Astrocyte of the cerebellum (primary cell): Measurements from ENCODE around the gene BRAT1.
"Not testable (repeated sequence)": the region's sequence is repeated elsewhere in the genome, so short reads cannot be mapped to it uniquely, and the experiment has no call there.

Source experiments
- DNase-seq: peaks from one replicate; pipeline ENCODE4 v3.0.0-alpha.2; 2011; ENCODE audit warnings: low read depth
- H3K4me3 ChIP-seq: 2 replicates; pipeline ENCODE4 v1.5.1; 2011; ENCODE audit warnings: mild to moderate bottlenecking, low read depth, low read length, moderate library complexity
- in situ Hi-C: cut with HindIII; loops from 2 replicates; pipeline ENCODE4 v1.10.0; 2017; ENCODE audit warnings: low sequenced_read_pairs
- TF ChIP-seq, protein P1 (sequence below): IDR thresholded peaks from 2 replicates; pipeline ENCODE4 v1.5.1; 2012; ENCODE audit warnings: low read length, low read depth, moderate library complexity, mild to moderate bottlenecking; ENCODE audit errors: missing control alignments

BRAT1 gene

DNA sequence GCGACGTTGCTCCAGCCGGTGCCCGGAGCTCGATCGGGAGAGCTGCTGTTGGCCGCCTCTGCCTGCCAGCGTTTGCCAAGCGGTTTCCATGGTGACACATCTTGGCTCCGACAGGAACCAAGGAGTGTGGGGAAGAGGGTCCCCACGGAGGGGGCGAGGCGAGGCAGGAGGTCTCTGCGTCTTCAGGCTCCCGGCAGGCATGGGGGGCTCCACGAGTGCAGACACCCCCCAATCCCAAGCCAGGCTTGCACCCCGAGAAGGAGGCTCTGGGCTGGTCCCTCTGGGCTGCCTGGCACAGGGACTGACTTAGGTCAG, 23.6 kb downstream of the BRAT1 start:
- DNase-seq, H3K4me3 ChIP-seq, in situ Hi-C loops: not testable (repeated sequence)

DNA sequence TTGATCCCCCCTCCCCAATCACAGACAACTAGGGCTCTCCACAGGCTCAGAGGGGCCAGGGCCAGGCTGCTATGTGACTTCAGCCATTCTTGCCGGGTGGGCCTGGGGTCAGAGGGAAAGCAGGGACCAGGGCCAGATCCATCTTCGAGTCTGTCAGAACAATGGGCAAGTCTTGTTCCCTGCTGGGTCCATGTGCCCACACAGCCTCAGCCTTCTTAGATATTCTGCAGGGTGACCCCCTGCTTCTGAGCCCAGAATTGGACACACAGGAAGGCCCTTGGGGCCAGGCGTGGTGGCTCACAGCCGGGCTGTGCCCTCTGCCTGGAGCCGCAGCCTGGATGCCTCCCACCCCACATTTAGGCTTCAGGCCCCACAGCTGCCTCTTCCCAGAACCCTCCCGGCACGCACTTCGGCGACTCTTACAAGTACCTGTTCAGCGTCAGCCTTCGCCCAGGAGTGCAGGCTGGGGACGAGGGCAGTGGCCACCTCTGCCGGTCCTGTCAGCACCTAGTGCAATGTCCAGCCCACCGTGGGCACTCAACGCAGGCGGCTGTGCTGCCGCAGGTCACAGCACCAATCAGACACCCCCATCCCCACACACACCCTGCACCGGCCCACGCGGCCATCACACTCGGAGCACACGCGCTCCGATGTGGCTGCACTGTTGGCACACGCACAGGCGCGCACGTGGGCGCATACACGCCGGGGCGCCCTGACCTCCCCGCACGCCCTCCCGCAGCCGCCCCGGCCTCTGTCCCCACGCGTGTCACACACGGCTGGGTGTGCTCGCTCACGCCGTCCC, 24.1 kb downstream of the BRAT1 start:
- DNase-seq, in situ Hi-C loops, H3K4me3 ChIP-seq: not testable (repeated sequence)

DNA sequence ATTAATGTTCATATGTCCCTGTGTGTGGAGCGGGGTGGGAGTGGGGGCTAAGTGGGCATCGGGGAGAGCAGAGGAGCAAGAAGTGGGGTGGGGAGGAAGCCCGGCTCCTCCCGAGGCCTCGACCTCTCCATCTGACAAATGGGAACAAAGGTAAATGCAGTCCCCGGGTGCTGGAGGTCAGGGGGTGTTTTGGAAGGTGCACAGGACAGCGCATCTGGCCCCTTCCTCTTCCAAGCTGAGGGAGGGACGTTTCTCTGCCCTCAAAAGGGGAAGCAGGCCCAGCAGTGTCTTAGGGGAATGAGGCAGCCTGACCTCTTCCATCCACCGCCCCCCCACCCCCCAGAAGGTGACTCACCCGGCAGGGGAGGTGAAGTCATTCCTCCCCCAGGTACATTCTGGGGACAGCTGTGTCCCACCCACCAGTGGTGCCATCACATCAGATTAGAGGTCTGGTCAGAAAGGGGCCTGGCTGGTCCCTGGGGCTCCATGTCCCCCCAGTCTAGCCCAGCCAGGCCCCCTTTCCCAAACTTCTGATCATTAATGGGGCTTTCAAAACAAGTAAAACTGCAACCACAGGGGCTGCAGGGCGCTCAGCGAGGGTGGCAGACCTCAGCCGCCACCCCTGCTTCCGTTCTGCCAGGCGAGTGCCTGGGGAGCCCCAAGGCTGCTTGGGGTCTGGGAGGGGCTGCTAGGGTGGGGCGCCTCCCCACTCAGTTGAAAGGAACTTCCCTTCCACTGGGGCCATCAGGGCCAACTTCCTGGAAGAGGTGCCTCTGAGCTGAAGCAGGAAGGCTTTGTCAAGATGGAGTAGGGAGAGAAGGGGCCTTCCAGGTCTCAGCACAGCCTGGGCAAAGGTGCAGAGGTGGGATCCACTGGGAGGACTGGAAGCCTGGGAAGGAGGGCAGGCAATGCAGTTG, 25.0 kb downstream of the BRAT1 start:
- H3K4me3 ChIP-seq: no peak overlapping the region
- DNase-seq: no peak
- in situ Hi-C loops: no loop called here
- TF ChIP-seq, protein P1, sequence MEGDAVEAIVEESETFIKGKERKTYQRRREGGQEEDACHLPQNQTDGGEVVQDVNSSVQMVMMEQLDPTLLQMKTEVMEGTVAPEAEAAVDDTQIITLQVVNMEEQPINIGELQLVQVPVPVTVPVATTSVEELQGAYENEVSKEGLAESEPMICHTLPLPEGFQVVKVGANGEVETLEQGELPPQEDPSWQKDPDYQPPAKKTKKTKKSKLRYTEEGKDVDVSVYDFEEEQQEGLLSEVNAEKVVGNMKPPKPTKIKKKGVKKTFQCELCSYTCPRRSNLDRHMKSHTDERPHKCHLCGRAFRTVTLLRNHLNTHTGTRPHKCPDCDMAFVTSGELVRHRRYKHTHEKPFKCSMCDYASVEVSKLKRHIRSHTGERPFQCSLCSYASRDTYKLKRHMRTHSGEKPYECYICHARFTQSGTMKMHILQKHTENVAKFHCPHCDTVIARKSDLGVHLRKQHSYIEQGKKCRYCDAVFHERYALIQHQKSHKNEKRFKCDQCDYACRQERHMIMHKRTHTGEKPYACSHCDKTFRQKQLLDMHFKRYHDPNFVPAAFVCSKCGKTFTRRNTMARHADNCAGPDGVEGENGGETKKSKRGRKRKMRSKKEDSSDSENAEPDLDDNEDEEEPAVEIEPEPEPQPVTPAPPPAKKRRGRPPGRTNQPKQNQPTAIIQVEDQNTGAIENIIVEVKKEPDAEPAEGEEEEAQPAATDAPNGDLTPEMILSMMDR: no peak

DNA sequence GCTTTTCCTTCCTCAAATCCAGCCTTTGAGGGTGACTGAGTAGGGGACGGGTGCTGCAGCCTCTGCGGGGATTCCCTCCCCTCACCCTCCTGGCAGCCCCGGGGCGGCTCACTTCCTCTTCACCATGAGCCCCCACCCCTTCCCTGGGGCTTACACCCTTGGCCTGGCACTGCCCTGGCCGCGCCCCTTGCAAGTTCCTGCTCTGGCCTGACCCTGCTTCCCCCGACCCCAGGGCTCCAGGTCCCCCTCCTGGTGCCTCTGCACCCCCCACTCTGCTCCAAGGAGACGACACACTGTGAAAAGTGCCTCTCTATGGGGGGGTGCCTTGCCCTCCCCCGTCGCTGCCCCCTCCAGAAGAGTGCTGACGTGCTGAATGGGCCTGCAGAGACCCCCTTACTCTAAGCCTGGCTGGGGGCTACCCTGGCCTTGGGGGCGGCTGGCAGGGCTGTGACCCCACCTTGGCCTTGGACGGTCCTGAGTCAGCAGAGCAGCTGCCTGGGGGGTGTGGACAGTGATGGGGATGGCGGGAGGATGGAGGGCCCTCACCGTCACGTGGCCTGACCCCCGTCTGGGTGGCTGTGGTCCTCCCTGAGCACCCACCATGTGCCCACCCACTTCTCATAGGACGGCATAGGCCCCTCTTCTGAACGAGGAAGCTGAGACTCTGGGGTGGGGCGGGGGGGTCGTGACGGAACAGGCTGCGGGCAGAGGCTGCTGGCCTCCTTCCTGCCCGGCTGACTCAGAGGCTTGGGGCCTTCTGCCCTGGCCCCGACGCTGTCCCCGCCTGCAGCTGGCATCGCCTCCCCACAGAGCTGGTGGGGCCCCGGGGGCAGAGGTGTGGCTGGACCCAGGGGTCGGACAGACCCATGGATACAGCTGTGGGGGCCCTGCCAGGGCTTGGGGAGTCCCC, 25.9 kb downstream of the BRAT1 start:
- no peak overlapping the region for H3K4me3 ChIP-seq
- DNase-seq: no peak
- TF ChIP-seq, protein P1: no peak
- in situ Hi-C loops: no loop called here

DNA sequence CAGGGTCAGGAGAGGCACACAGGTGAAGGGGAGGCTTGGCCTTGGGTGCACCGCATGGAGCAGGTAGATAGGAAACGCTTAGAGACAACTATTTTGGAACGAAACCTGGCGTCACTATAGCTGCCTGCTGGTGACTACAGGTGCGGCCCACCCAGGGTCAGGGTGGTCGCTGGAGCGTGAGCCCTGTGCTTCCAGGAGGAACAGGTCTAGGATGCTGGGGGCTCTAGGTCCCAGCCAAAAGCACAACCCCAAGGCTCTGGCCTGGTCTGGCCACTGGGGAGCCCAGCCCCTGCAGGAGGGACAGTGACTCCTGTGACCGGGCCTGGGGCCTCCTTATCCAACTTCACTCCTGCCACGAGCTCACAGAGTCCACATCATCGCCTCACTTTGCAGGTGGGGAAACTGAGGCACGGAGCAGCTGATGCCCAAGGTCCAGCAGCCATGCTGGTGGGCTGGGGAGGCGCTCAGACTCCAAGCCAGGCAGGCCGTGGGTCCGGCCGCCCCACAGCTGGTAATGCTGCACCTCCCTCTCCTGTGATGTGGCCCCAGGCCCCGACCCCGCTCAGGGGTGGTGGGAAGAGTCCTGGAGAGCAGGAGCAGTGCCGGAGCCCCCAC, 26.7 kb downstream of the BRAT1 start:
- in situ Hi-C loops: no loop called here
- TF ChIP-seq, protein P1: no peak
- no peak overlapping the region for H3K4me3 ChIP-seq
- DNase-seq: no peak

DNA sequence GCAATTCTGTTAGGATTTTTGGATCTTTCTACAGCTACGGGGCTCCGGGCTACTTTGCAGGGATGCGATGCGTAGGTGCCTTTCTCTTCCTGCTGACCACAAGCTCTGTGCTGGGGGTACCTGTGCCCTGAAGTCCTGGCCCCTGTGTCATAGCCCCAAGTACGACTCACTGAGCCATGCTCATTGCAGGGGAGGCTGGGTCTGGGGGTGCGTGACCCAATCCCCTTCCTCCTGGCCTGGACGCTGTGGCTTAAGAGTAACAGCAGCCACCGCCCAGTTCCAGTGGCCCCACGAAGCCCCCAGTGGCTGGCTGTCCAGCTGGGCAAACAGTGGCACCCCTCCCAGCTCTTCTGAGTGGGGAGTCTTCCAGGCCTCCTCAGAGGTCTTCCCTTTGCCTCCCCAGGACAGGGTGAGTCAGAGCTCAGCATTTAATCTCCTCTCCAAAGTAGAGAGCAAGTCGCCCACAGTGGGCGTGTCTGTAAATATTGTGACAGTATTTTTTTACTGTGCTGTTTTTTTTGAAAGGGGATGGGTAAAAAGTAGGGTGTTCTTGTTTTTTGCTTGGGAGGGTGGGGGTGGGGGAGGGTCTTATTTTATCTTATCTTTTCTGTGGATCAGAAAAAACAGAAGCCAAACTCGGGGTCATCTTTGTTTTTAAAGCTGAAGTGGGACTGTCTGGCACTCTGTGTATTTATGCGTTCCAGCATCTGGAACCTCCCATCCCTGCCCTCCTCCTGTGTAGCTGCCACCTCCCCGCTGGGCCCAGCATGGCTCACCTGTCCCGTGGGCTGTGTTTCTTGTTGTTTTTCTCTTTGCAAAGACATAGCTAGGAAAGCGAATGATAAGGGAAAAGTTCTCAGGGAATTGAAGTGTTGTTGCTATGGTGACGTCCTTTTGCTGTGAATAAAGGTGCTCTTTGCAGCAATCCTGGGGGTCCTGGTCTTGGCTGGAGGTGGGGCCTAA, 27.5 kb downstream of the BRAT1 start:
- DNase-seq: no peak
- TF ChIP-seq, protein P1: no peak
- H3K4me3 ChIP-seq: no peak overlapping the region
- in situ Hi-C loops: no loop called here
